OCI-M2 (cell line): ENCODE data around the gene CALML5.

ENCODE experiments used
- DNase-seq: peaks from one replicate; lab custom pipeline; 2025; ENCODE audit not compliant: unreplicated experiment; lab: John Stamatoyannopoulos, UW

The CALML5 gene

DNA sequence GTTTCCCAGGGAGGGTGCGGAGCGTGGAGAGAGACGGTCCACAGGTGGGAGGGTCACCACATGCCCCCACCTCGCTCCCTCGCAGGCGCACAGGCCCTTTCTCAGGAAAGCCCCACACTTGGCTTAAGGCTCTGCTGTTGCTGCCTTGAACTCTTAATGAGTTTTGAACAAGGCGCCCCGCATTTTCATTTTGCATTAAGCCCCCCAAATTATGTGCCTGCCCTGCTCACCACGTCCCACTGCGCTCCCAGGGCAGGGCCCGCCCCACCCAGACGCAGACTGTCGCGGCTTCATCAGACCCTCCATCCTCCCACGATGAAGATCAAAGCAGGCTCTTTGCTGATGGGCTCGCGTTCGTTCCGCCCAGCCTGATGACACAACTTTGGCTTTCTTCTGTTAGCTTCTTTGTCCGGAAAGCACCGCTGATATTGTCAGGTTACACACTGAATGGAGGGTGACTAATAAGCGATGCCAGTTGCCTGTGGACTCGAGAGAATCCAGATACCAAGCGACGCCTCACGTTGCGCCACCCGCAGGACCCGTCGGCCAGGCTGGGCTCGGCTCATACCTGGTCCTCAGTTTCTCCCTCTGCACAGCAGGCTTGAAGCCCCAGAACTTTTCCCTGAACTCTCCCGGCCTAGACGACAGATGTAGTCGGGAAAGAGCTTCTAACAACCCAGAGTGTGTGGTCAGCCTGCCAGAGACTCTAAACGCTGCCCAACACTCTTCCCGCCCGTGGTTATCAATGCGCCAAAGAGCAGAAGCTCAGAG is 34.9 kb upstream of the CALML5 start:
- DNase-seq: no peak

DNA sequence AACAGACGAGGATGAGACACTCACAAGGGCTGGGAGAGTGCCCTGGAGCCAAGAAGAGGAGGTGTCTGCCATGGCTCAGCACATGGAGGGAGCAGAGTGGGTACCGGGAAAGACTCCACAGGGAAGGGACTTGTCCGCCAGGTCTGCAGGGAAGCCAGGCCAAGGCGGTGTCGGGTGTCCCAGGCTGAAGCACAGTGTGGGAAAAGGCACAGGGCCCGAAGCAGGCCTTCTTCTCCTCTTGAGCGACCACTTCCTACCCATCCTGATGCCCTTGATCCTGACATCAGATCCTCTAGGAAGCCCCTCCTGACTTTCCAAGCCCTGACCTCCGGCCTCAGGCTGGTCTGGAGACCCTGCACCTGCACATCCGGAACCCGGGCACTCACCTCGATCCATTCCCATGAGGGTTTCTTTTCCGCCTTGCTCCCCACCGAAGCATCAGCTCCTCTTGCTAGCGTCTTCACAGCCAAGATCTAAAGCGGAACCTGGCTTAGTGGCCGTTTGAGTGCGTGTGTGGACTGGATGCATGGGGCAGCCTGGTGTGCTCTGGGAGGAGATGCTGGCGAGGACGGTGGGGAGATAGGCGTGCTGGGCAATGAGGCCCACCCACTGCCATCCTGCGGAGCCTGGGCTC is 33.8 kb upstream of the CALML5 start:
- DNase-seq: no peak

DNA sequence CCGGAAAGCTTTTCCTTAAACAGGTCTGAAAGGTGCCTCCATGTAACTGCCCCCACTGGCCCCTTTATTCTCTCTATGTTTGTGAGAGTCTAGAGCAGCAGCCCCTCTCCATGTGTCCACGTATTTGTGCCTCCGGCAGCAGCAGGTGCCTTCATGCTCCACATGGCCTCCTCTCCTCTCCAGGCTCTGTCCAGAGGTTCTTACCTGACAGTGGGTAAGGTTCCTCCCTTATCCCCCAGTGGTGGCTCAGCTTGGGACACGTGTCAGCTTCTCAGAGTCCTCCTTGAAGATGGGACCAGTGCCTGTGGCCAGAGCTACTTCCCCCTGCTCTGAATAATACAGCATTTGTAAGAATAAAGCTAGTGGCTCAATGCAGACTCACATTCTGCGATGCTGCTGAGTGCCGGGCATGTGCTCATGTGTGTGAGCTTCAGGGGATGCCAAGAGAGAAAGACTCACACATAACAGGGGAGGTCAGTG is 33.3 kb upstream of the CALML5 start:
- no peak for DNase-seq

DNA sequence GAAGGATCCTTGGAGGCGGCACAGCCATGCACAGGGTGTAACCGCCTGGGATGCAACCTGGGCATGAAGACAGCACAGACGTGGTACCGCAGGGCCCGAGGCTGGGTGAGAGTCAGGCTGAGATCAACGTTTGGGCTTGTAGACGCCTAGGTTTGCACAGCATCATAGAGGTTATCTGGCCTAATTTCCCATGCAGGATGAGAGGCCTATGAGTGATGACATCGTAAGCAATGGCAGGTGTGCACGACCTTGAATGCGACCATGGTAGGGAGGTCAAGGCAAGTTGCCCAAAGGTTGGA is 32.9 kb upstream of the CALML5 start:
- no peak for DNase-seq

DNA sequence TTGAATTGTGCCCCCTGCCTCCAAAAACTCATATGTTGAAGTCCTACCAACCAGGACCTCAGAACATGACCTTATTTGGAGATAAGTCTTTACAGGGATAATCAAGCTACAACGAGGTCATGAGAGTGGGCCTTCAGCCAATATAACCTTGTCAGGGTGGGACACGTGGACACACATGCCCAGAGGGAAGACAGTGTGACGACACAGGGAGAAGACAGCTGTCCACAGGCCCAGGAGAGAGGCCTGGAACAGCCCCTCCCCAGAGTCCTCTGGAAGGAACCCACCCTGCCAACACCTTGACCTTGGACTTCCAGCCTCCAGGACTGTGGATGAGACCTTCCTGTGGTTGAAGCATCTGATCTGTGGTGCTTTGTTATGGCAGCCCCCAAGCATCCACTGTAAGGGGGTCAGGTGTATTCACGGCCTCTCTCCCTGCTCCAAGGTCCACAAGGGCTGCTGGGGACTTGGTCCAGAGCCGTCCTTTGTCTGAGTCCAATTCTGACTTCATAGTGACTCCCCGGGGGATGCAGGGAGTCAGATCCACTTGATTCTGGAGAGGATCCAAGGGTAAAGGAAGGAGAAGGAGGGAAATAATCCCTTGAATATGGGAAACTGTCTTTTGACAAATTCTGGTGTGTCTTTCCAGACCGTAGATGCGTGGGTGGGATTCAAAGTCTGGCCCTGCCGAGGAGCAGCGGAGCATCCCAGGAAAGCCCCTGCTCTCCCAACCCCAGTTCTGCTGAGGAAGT is 32.4 kb upstream of the CALML5 start:
- DNase-seq: no peak

DNA sequence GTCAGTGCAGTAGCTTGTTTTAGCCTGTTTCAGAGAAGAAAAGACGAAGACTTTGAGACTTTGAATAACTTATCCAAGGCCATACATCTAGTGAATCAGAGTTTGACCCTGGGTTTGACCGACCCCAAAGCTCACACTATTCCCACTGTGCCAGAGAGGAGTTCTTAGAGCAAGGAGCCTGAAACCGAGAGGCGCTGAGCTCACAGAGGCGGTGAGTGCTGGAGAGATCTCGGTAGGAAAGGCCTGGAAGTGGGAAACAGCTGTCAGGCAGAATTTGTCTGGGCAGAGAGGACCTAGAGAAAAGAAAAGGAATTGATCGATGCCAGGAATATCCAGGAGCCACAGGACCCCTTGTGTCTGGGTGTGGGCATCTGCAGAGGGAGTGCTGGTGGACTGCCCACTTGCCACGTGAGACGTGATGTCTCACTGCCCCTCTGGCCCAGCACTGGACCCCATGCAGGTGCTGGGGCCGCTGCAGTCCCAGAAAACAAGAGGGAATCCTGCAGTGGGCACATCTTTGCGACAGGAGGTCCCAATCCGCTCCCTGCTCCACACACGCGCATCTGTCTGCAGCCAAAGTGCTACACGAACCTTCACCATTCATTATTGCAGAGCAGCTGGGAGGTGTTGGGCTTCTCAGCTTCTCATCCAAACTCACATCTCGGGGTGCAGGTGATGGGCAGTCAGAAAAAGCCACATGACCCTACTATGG is 31.6 kb upstream of the CALML5 start:
- no peak for DNase-seq

DNA sequence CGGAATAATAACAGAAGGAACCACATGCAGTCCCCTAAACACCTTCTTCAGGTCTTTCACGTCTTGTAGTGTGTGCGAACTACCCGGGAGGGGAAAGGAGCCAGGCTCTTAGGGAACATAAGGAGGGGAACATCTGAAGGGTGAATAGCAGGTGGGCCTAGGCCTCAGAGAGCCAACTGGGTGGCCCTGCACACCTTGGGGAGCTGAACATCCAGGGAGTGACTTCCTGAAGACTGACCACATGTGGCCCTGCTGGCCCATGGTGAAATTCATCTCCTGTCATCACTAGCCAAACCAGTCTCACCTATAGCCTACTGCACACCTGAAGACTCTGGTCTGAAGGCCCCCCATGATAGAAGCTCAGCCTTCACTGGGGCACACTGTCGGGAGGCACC is 31.0 kb upstream of the CALML5 start:
- no peak for DNase-seq

DNA sequence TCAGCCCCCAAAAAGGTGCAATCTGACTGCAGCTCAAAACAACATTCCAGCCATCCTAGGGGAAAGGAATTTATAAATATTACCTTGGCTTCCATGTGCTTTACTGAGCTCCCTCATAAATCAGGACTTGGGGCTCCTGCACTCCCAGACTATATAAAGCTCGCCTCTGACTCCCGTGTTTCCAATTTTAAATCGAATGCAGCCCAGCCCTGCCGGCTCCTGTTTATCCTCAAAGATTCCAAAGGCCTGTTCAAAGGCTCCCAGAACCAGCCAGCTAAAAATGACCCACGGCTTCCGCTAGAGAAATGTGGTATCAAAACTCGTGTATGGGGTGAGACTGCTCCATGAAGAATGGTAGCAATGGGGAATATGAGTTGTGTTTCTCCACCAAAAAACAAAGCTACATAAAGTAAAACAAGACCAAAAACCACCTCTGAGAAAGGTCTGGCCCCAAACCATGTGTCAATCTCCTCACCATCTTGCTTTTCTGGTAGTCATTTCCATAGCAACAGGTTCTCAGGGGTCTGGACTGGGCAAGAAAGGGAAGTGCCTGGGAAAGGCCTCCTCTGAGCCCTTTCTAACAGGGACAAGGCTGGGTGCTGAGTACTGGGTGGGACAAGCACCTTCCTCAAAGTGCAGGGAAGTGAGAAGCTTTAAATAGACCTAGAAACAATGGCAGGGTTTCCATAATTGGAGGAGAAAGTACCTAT is 30.5 kb upstream of the CALML5 start:
- DNase-seq: no peak

DNA sequence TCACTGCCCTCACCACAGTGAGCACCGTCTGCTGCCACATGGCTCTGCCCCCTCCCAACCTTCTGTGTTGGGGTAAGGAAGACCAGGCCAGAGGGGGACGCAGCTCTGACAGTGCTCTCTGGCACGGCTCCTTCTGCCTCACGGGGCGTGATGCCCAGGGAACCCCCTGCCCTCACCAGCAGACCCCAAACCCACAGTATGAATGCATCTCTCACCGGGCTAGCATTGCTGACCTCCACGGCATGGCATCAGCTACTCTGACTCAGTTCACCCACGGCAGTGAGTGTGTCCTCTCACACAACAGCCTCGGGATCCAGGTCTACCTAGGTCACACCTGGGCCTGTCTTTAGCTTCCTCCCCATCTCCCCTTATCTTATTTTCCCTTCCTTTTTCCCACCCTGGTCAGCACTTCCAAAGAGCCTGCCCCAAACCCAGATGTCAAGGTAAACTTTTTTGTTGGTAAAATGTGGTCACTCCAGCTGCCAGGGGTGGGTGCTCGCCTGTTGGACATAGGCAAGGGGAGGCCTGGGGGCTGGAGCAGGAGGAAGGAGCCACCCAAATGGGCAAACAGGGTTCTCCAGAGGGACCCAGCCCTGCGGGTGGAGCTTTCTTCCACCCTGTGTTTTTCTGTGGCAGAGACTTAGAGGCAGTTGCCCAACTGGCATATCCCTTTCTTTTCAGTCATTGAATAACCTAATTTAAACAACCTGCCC is 29.8 kb upstream of the CALML5 start:
- no peak for DNase-seq

DNA sequence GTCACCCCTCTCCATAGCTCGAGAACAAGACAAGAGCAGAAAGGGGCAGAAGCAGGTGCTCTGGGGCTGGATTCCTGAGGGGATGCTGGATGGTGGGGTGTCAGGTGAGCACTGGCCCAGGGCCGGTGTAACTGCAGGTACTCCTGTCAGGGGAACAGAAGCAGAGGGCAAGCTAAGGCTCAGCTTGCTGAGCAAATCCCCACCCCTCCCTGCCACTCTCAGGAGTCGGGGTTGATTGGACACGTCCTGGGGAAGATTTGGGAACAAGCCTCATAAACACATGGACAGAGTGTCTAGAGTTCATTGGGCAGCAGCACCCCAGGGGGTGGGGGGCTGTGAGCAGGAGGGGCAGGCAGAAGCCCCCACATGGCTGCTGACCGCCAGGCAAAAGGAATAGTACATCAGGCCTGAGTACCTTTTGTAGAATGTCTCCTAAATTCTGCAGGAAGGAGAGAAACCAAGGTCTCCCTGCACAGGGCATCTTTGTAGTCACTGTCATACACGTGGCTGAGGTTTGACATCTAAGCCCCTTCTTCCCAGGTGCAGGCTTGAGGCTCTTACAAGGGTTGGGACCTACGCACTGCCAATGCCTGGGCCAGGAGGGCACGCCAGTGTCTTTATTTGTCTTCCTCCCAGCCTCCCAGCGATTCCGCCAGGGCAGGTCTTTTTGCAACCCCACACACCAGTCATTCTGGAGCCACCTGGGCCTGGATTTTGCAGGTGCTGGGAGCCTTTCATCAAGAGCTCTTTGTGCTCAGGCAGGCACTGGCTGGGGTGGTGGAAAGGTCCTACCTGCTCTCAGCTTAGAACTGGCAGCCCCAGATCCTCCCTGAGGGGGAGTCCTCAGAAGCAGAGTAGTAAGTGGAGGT is 28.2 kb upstream of the CALML5 start:
- DNase-seq: no peak

DNA sequence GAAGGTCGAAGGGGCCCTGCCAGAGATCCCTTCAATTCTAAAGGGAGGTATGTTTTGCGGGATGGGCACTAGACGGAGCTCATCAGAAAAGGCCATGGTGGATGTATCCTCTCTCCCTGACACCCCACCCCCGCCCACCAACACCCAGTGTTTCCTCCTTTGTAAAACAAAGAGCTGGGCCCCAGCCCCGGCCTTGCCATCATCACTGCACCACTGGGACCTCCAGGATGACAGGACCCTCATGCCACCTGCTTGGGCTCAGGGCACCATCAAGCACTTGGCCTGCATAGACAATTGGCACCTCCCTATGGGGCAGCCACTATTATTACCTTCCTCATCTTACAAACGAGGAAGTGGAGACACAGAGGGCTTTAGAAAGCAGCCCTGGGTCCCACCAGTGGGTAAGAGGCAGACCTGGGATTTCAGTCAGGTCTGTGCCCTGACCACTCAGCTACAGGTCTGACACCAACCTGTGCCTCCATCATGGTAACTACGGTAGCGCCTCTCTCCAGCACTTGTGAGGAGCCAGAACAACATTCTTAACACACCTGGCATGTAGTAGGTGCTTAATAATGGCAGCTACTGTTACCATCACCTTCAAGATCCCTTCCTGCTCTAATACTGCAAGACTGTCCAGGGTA is 27.4 kb upstream of the CALML5 start:
- no peak for DNase-seq

DNA sequence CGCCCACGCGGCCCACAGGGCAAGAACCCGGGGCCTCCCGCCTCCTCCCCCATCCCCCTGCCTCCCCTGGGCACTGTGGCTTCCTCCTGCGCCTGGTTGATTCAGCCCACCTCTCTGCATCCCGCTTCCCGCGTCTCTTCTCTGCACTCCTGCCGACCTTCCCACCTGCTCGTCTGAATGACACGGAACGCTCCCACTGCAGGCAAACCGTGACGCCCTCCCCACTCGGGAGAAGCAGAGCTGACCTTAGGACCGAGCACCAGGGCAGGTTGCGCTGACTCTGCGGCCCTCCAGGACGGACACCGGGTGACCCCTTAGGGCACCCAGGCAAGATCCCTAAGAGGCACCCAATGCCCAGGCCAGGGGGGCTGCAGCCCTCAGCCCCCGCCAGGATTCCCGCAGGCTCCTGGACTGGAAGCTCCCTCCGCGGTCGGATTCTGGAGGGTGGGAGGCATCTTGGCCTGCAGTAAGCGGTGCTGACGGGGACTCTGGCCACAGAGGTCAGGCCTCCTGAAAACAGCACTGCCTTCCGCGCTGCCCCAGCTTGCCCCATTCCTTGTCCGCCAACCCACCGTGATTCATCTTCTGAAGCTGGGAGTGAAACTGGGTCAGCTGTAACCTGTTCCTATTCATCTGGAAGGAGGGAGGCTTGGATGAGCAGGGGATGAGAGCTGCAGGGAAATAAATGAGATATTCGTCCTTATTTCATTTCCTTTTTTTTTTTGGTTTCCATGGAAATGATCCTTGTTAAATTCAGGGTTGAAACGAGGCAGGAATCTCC is 26.4 kb upstream of the CALML5 start:
- DNase-seq: no peak

DNA sequence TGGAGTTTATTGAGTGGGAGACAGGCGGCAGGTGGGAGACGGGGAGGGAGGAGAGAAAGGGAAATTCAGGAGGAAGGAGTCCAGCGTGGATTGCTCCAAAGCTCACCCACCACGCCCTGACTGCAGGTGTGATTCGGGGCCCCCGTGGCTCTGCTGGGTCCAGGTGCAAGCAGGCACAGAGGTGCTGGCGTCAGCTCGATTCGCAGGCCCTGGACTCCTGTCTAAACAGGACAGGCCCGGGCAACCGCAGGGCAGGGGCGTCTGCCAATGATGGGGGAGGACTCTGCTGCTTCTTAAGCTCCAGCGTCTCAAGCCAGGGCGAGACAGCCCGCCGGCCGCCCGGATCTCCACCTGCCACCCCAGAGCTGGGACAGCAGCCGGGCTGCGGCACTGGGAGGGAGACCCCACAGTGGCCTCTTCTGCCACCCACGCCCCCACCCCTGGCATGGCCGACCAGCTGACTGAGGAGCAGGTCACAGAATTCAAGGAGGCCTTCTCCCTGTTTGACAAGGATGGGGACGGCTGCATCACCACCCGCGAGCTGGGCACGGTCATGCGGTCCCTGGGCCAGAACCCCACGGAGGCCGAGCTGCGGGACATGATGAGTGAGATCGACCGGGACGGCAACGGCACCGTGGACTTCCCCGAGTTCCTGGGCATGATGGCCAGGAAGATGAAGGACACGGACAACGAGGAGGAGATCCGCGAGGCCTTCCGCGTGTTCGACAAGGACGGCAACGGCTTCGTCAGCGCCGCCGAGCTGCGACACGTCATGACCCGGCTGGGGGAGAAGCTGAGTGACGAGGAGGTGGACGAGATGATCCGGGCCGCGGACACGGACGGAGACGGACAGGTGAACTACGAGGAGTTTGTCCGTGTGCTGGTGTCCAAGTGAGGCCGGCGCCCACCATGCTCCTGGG is 25.5 kb upstream of the CALML5 start, which contains the start of gene CALML3:
TSS of gene CALML3 (plus strand) at position 321 of the 920 bp plus-strand sequence. CDS start at position 446, 125 bp downstream.
- DNase-seq: no peak

DNA sequence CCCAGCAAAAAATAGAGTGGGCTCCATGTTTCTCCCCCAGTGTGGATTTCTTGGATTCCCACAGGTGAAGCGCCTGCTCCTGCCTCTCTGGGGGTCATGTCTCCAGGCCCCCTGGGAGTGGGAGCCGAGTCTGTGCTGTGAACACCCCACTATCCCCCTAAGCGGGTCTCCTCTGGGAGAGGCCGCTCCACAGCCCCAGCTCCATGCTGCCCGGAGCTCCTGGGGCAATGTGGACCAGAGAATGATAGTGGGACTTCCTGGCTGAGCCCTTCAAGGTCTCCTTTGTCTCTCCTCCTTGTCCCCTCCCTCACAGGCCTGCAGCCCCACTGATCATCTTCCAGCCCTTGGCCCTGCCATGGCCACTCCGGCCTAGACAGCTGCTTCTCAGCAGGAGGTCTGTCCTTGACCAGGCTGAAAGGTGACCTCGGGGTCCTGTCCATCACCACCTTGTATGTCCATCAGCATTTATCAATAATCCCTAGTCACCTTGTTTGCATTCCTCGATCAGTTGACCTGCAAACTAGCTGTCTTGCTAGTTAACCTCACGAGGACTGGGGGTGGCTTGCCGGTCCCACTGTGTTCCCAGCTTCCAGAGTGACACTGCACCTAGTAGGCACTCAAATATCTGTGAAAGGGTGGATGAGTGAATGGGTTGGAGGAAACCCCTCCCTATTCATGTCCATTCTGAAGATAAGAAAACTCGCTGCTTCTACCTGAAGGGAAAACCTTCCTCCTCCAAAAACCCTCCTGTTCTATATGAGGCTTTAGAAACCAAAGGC is 24.6 kb upstream of the CALML5 start:
- DNase-seq: no peak

DNA sequence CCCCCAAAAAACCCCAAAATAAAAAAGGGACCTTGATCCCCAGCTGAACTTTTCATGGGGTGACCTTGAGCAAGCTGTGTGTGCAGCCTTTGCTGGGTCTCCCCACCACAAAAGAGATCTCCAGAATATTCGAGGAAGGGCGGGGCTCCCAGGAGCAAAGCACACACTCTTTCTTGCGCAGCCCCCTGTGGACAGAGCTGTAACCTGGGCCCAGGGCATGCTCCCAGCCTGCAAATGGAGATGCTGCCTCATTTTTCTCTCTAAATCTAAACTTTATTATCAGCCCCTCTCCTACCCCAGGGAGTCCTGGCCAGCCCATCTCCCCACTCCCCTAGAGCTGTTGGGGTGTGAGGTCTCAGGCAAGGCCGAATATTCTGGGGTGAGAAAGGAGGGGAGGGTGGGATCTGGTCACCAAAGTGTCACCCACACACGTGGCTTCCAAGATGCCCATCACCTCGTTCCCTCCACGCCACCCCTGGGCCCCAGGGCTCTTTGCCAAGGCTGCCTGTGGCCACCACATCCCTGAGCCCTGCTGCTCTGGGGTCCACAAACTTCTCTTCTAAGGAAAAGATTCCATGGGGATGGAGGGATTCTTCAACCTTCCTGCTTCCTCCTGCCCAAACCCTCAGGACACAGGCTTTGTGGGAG is 23.7 kb upstream of the CALML5 start:
- DNase-seq: no peak

DNA sequence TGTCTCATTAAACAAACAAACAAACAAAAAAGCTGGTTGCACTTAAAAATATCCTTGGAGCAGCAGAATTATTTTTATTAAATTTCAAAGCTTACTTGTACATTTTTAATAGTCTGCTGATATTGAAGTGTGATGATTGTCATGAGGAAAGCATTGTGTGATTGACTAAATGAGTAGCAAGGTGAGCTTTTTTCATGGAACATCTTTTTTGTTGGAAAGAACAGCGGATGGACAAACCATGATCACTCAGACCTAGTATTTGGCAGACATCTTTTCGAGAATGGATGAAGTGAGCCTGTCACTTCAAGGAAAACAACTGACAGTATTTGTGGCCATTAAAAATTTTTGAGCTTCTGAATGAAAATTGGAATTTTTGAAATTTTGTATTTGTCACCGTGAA is 19.7 kb upstream of the CALML5 start:
- DNase-seq: no peak
